Measurements from ENCODE around the gene CHGA.

DNA sequence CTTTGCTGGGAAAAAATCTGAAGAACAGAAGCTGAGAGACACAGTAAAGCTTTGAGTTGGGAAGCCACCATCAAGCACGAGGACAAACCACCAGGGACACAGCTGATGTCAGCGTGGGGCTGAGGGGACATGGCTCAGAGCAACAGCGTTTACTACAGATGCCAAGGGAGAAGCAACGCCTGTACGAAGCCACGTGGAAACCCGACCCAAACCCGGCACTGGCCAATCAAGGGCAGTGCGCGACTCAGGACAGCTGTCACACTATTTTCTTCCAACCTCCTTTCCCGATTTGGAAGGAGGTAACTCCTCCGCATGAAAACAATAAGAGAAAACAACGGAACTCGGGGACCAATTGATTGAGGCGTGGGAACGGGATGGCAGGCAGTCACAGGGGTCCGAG, 20.2 kb upstream of the CHGA start:
- TF ChIP-seq, protein P1, sequence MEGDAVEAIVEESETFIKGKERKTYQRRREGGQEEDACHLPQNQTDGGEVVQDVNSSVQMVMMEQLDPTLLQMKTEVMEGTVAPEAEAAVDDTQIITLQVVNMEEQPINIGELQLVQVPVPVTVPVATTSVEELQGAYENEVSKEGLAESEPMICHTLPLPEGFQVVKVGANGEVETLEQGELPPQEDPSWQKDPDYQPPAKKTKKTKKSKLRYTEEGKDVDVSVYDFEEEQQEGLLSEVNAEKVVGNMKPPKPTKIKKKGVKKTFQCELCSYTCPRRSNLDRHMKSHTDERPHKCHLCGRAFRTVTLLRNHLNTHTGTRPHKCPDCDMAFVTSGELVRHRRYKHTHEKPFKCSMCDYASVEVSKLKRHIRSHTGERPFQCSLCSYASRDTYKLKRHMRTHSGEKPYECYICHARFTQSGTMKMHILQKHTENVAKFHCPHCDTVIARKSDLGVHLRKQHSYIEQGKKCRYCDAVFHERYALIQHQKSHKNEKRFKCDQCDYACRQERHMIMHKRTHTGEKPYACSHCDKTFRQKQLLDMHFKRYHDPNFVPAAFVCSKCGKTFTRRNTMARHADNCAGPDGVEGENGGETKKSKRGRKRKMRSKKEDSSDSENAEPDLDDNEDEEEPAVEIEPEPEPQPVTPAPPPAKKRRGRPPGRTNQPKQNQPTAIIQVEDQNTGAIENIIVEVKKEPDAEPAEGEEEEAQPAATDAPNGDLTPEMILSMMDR (IDR thresholded peaks at IDR 0.05 in 8 of 11, conservative IDR thresholded peaks at IDR 0.05 in 3 of 11), result no peak
- TF ChIP-seq POLR2A (IDR thresholded peaks at IDR 0.05) (no peak), POLR2AphosphoS5 (IDR thresholded peaks at IDR 0.05) (no peak)
